Stimulated activated CD8-positive, alpha-beta memory T cell treated with anti-CD3 and anti-CD28 coated beads, Interleukin-2, amount 100 ng/mL, for 48 hours (primary cell): ENCODE results near the gene GPC6.

ENCODE experiments used
- DNase-seq, 2 donors: peaks; one replicate each; pipeline ENCODE4 v3.0.0-alpha.2; 2020; ENCODE audit warnings: low read depth in 2 of 2

GPC6 gene

GRCh38 chr13:93368718-93369117 is 142.1 kb downstream of the GPC6 start:
- DNase-seq = no peak

GRCh38 chr13:93372856-93373255 is 146.2 kb downstream of the GPC6 start:
- DNase-seq = no peak

- DNase-seq = no peak
These were observed 148.9 kb downstream of the GPC6 start for GRCh38 chr13:93375491-93375890.

GRCh38 chr13:93377196-93377595 is 150.6 kb downstream of the GPC6 start:
- no peak for DNase-seq

- no peak for DNase-seq
These were observed 151.6 kb downstream of the GPC6 start for GRCh38 chr13:93378184-93378583.

- DNase-seq = no peak
These were observed 159.5 kb downstream of the GPC6 start for GRCh38 chr13:93386116-93386515.

GRCh38 chr13:93388701-93389100 is 162.1 kb downstream of the GPC6 start:
- DNase-seq = no peak

- no peak for DNase-seq
These were observed 171.0 kb downstream of the GPC6 start for GRCh38 chr13:93397619-93398018.

GRCh38 chr13:93398167-93399035 is 171.8 kb downstream of the GPC6 start:
- DNase-seq = no peak

GRCh38 chr13:93399212-93399611 is 172.6 kb downstream of the GPC6 start:
- no peak for DNase-seq

GRCh38 chr13:93406136-93406535 is 179.5 kb downstream of the GPC6 start:
- no peak for DNase-seq

- no peak for DNase-seq
These were observed 180.9 kb downstream of the GPC6 start for GRCh38 chr13:93407551-93407950.

GRCh38 chr13:93409001-93409400 is 182.4 kb downstream of the GPC6 start:
- no peak for DNase-seq

- DNase-seq = no peak
These were observed 183.2 kb downstream of the GPC6 start for GRCh38 chr13:93409816-93410215.

- no peak for DNase-seq
These were observed 184.6 kb downstream of the GPC6 start for GRCh38 chr13:93411186-93411680.

- no peak for DNase-seq
These were observed 186.1 kb downstream of the GPC6 start for GRCh38 chr13:93412676-93413075.

GRCh38 chr13:93413972-93414717 is 187.5 kb downstream of the GPC6 start:
- no peak for DNase-seq

GRCh38 chr13:93416736-93417355 is 190.2 kb downstream of the GPC6 start:
- DNase-seq = no peak

- DNase-seq = no peak
These were observed 191.8 kb downstream of the GPC6 start for GRCh38 chr13:93418398-93418797.

GRCh38 chr13:93420206-93420605 is 193.6 kb downstream of the GPC6 start:
- no peak for DNase-seq

GRCh38 chr13:93420887-93421286 is 194.3 kb downstream of the GPC6 start:
- no peak for DNase-seq

- DNase-seq = no peak
These were observed 196.5 kb downstream of the GPC6 start for GRCh38 chr13:93422980-93423543.
